Cardiac septum (tissue), 1 donor: ENCODE results near the gene LUZP2. TPM values are rescaled to one million over a fixed set of nuclear protein-coding genes. Genes with fewer than 3 reads are reported as not detected.

Source experiments
- DNase-seq: peaks from one replicate; pipeline ENCODE4 v3.0.0-alpha.2; 2020; ENCODE audit warnings: low spot score
- intact Hi-C: fragments of 100-400 bp; cut with DNase I; formaldehyde crosslinking; loops from one replicate; pipeline ENCODE4 v1.14.0; 2022
- total RNA-seq: library from RNA; stranded (reverse); fragmentation: NEBNext Ultra II Directional; extraction: Animal tissue kit (Norgen Biotek cat#: 25700); gene quantifications from one replicate; pipeline ENCODE4 v1.2.1, GENCODE V29; 2021
- donor health status: DM: no; HTN: no; CAD: no.

LUZP2 gene
- total RNA-seq, 1 donor from 2014 or later: 0.67 TPM

DNA sequence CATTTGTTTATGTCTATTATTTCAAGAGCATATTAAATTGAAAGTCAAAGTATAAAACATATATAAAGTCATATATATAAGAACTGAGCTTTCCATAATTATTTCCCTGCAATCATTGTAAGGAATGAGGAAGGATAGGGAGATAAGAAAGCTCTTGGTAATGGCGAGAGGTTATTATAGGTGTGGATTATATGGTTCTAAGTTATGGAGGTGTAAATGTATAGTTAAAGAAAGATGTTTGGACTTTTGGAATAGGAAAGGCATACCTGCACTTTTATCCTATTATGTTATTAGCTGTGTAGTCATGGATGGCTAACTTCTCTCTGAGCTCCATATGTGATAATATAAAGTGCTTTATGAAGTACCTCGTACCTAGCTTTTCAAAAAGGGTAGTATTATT lies 127.6 kb downstream of the LUZP2 start:
- intact Hi-C loops: no loop called here
- no peak for DNase-seq

DNA sequence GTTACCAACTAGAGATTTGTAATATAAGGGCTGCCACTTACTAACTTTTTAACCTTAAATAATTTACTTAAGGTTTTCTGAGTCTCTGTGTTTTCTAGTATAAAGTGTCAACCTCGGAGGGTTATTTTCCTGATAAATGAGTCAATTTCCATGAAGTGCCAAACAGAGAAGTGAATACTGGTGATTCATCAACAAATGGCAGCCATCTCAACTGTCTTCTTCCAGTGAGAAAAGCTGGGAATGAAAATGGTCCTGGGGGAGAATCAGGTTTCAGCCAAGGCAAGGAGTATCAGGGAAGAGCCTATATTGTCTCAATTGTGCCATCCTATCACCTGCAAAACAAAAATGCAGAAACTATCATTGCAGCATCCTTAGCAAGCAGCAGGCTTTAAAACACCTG lies 129.1 kb downstream of the LUZP2 start:
- DNase-seq: no peak
- intact Hi-C loops: no loop called here

DNA sequence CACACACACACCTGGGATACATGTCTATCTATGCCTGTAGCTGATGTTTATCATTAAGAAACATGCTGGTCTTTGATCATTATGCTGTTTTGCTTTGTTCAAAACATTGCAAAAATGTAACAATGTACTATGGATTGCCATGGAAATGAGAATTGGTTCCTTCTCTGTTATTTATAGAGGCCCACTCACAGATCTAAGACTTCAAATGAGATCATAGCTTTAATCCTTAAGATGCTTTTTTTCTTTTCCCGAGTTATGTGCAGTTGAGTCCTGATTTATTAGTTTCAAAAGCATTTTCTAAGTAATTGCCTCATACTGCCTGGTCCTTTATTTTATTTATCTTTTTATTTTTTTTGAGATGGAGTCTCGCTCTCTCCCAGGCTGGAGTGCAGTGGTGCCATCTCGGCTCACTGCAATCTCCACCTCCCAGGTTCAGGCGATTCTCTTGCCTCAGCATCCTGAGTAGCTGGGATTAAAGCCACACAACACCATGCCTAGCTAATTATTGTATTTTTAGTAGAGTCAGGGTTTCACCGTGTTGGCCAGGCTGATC lies 131.4 kb downstream of the LUZP2 start:
- intact Hi-C loops: no loop called here
- no peak for DNase-seq

DNA sequence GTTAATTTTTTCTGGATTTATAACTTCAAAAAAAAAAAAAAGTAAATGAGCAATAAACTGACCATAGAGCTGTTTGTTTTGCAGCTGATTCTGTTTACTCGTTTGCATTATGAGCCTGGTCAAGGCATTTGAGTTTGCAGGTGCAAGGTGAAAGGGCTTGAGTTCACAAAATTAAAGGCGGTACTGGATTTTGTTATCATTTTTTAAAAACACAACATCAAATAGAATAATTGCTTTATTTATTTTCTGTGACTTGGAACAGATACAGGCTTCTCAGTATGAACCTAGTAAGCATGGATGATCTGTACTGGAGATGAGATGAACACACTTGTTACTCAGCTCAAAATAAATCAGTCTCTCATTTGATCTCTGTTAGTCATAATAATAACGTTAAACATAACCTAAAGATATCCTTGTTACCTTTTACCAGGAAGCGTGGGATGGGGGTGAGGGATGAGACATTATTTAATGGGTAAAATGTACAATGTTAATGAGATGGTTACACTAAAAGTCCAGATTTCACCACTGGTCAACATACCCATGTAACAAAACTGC lies 137.8 kb downstream of the LUZP2 start:
- DNase-seq: no peak
- intact Hi-C loops: no loop called here

DNA sequence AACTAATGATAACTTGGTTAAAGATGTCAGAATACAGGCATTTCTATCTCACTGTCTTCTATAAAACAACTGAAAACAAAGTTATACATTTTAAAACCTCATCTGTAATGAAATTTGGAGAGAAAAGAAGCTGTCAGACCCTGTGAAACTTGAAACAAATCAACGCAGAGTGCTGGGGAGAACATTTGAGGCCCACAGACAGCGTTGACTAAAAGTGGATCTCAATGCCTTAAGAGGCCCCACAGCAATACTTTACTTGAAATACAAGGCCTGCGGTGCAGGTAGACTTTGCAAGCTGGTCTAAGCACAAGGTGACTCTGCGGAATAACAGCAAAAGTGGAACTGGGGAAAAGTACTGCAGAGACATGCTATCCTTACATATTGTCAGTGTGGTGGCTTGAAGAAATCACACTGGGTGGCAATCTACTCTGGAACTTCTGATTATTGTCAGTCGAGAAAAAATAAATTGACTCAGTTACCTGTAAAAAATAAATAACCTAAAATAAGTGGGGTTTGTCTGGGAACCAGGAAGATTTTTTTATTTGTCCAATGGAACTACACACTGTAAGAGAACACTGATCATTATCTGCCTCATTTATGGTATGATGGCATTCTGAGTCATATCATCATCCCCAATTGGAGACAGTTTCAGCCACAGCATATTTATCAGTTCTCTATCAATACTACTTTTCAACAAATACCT lies 138.9 kb downstream of the LUZP2 start:
- no peak for DNase-seq
- intact Hi-C loops: no loop called here

DNA sequence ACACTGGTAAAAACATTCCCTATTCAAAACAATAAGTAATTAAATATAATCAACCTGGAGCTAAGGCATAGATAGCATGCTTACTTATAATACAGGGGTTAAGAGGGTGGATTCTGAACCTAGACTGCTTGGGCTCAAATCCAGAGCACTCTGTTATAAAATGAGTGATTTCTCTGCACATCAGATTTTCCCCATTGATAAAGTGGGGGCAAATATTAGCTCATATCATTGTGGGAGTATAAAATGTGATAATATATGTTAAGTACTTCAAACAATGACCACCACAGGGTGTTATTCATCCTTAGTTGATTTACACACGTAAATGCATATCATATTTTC lies 139.4 kb downstream of the LUZP2 start:
- DNase-seq: no peak
- intact Hi-C loops: no loop called here

DNA sequence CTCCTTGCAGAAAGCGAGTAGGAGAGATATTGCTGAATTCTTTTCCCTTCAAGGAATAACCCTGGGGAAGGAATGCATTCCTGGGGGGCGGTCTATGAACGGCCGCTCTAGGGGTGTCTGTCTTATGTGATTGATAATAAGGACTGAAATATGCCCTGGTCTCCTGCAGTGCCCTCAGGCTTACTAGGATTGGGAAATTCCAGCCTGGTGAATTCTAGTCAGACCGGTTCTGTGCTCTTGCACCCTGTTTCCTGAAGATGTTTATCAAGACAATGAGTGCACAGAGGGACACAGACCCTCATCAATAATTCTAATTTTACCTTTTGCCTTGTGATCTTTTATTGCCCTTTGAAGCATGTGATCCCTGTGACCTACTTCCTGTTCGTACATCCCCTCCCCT lies 140.7 kb downstream of the LUZP2 start:
- no peak for DNase-seq
- intact Hi-C loops: no loop called here

DNA sequence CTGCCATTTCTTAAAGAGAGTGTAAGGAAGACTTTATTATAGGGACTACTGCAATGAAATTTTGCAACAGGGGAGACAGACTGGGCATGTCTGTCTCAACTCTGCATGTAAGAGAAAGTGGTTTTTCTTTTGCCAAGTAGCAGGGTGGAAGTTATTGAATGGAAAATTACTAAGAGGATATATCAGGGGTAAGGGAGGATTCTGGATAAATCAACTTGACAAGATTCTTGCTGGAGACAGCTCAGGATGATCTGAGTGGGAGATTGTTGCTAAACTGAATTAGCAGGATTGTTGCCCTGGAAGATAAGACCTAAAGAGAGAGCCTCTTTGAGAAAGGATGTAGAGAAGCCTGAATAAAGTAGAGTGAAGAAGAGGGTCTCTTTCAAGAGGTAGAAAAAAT lies 145.8 kb downstream of the LUZP2 start:
- intact Hi-C loops: no loop called here
- no peak for DNase-seq

DNA sequence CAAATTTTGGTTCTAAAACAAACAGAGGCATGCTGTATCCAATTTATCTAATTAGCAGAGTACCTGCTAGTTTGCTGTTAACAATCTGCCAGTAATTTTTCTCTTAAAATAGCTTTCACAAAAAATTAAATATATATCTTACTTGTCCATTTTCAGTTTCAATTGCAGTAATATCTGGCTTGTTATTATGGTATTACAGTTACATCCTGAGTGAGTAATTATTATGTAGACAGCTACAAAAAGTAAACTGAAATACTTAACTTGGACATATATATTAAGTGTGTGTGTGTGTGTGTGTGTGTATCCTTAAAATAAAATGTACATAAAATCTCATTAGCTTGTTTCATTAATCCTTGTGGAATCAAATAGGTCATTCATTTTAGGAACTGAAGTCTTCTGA lies 148.7 kb downstream of the LUZP2 start:
- no peak for DNase-seq
- intact Hi-C loops: no loop called here

DNA sequence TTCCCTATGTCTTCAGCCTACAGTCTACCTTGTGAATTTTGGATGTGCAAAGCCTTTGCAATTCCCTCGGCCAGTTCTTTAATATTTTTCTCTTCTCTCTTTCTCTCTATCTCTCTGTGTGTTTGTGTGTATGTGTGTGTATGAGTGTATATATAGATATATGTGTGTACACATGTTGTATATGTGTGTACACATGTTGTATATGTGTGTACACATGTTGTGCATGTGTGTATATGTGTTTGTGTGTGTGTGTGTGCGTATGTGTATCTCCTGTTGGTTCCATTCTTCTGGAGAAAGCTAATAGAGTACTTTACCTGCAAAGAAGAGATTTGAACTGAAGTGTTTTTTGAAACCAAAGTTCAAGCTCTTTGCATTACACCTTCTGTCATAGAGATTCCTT lies 155.0 kb downstream of the LUZP2 start:
- intact Hi-C loops: no loop called here
- DNase-seq: no peak

DNA sequence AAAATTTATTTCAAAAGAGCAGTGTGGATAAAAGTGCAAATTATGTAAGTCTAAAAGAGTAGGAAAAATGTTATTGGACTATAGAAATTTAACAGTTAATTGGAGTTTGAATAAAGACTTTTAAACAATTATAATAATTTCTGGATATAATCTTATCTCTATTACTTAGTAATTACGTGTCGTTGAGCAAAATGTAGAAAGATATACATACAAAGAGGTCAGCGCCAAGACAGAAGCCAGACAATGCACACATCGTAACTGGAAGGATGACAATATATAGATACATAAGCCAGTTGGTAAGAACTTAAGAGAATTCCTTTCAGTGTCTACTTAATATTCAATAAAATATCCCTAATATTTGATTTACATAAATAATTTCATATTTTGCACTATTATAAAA lies 157.0 kb downstream of the LUZP2 start:
- no peak for DNase-seq
- intact Hi-C loops: no loop called here

DNA sequence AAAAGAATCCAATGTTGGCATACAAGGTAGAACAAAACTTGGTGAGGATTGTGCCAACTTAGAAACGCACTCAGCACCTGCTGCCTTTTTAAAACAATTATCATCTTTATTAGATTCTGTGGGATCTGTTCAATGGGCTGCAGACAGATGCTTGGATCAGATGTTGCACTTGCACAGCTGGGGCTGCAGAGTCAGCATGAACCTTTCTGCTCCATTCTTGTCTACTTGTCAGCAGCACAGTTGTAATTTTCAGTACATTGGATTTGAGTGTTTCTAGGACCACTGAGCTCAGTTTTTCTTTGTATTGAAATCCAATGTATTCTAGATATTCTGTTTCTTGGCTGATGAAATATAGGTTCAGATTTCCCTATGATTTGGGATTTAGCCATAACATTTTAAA lies 164.5 kb downstream of the LUZP2 start:
- intact Hi-C loops: no loop called here
- DNase-seq: no peak

DNA sequence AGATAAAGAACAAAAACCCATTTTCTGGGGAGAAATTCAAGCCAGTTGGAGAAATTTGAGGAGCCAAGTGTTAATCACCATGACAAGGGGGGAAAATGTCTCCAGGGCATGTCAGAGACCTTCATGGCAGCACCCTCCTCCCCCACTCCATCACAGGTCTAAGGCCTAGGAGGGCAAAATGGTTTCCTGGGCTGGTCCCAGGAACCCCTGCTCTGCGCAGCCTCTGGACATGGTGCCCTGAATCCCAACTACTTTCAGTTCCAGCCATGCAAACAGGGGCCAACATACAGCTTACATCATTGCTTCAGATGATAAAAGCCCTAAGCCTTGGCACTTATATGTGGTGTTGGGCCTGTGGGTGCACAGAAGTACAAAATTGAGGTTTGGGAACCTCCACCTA lies 167.5 kb downstream of the LUZP2 start:
- DNase-seq: no peak
- intact Hi-C loops: no loop called here

DNA sequence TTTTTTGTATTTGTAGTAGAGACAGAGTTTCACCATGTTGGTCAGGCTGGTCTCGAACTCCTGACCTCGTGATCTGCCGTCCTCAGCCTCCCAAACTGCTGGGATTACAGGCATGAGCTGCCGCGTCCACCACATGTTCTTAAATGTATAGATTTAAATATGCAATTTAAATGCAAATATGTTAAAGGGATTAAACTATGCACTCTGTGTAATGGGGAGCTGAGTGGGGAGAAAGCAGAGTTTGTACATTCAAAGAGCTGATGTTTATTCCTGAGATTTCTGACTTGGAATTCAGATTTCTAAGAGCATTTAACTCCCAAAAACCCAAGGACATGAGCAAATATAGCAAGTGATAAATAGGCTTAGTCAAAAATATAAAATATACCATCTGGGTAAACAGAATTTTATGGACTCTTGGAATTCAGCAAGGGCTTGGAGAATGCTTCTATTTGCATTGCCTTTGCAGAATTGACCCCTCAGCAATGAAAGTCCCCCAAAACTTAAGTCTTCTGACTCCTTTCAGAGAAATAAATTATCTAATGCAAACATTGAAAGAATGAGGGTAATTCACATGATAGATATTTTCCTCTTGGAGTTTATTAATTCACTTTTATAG lies 170.6 kb downstream of the LUZP2 start:
- DNase-seq: no peak

DNA sequence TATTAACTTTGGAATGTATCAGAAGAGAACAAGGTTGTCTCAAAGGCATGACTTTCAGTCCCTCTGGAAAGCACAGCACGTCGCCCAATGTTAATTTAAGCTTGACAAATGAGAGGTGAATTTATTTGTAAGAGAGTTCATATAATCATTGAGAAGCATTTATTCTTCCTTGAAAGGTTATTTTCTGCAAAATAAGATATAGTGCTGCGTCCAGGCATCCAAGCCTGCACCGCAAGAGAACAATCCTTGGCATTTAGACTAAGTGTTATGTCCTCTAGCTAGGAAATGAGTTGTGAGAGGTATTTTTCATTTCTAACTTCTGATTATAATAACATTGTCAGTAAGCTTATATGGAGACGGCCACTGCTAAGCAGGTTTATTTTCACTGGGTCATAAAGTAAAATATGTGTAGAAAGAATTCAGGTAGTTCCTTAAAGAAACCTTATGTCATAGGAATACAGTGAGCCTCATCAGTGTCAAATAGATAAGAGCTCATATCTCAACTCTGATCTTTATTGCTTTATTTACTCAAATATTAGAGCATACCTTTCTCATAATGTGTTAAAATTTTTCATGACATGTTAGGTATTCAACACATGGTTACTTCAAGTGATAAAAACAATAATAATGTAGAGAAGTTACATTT lies 182.0 kb downstream of the LUZP2 start:
- intact Hi-C loops: no loop called here
- DNase-seq: no peak

More for the DNA sequence above, 170.6 kb downstream of the LUZP2 start:
- intact Hi-C loops: no loop called here

DNA sequence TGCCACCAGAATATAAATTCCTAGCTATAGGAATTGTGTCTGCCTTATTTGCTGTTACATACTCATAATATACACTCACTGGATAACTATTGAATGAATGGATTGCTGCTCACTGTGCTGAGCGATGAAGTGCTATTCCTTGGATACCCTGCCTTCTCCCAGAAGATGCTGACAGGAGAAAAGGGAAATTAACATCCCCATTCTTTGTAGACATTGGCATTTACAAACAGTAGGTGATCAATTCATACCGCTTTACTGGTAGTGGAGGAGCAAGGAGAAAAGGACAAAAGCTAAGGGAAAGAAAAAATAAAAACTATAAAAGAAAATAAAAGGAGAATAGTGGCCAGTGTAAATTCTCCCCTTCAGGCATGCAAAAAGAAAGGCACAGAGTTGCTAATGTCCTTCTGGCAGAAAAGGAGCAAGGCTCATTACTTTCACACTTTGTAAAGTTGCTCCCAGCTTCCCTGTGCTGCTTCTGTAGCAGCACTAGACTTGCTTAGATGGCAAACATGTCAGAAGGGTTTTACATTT lies 183.0 kb downstream of the LUZP2 start:
- intact Hi-C loops: no loop called here
- no peak for DNase-seq

DNA sequence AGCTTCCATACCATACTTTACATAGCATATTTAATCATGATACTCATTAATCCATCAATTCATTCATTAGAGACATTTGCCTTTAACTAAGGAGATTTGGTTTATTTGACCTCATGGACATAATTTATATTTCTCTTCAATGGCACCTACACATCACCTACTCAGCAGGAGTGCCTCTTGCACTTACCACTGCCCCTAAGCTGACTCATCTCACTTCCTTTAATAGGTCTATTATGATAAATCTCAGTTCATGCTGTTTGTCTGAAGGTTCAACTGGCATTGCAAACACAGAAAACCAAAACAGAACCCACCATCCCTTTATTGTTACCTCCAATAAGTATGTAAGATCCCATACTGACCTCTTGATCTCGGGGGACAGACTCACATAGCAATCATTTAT lies 186.7 kb downstream of the LUZP2 start:
- no peak for DNase-seq
- intact Hi-C loops: no loop called here

DNA sequence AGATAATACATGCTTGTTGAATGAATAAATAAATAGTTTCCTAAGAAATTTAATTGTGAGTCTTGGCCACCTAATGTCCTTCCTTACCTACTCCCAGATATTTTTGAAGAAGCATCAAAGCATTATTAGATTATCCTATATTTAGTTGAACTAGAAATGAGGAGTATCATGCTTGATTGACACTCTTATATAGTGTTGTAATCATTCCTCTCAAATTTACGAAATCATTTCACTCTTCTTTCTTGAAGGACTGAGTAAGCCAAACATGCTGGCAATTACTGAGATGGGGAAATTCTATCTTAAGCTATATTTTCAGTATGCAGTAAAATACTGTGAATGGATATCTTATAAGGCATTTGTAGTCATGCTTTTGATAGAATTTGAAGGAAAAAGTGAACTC lies 189.0 kb downstream of the LUZP2 start:
- DNase-seq: no peak
- intact Hi-C loops: no loop called here

DNA sequence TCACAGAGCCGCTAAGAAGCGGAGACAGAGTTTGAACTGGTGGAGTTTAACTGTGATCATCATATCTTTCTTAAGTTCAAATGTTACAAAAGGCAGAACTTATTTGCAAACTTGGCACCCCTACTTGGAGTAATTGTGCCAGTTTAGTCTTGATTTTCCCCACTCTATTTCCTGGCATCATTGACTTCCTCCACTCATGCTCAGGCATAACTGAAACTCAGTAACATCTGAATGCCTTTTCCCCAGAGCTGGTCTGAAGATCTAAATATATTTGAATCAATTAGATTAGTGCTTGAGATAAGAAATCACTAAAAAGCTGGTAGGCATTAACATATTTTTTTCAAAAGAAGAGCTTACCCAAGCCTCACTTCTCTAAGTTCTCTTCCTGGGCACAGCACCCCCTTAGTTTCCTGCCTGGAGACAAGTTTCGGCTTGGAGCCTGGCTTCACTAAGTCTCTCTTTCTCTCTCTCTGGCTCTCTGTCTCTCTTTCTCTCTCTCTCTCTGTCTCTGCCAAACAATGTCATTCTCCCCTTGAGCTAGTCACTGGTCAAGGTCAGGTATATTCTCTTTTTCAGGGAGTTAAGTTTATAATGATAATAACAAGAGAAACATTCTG lies 190.8 kb downstream of the LUZP2 start:
- intact Hi-C loops: no loop called here

DNA sequence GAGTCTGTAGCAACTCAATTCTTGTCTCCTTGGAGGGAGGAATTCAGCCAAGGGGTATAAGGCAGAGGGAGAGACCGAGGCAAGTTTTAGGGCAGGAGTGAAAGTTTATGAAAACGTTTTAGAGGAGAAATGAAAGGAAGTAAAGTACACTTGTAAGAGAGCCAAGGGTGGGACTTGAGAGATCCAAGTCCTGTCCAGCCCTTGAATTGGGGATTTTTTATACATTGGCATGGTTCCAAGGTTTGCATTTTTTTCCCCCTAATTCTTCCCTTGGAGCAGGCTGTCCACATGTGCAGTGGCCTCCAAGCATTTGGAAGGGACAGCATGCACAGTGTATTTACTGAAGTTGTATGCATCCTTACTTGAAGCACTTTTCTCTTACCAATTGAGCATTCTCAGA lies 192.1 kb downstream of the LUZP2 start:
- intact Hi-C loops: no loop called here
- DNase-seq: no peak

More for the DNA sequence above, 190.8 kb downstream of the LUZP2 start:
- no peak for DNase-seq
